ENCODE measurements around the gene CNST. TPM values are rescaled to one million over a fixed set of nuclear protein-coding genes. Genes with fewer than 3 reads are reported as not detected.
A peak's percentile ranks its signal among the peaks of the same experiment; 100 is the strongest.

Gene CNST
- total and polyA plus RNA-seq, 2 of the 13 experiments (the other 11 are each of a cell fraction or from before 2014, with no cell fraction given): 6.3 to 12.4 TPM

GRCh38 chr1:246566128-246566812, at the start of gene CNST, which contains the start of gene TFB2M (continued):
- no peak for TF ChIP-seq ZC3H4 (CRISPR knock-in tag; IDR thresholded peaks at IDR 0.05; ENCODE audit: borderline replicate concordance)
- no peak for TF ChIP-seq ATF7 (IDR thresholded peaks at IDR 0.05)
- TF ChIP-seq ATF7 (CRISPR knock-in tag; IDR thresholded peaks at IDR 0.05): no peak
- no peak for TF ChIP-seq TMF1 (CRISPR knock-in tag; IDR thresholded peaks at IDR 0.05; ENCODE audit: low read depth)
- no peak for TF ChIP-seq ZBTB10 (CRISPR knock-in tag; IDR thresholded peaks at IDR 0.05; ENCODE audit: borderline replicate concordance)
- TF ChIP-seq ZNF33A (CRISPR knock-in tag; IDR thresholded peaks at IDR 0.05; ENCODE audit: borderline replicate concordance): no peak
- TF ChIP-seq THAP9 (CRISPR knock-in tag; IDR thresholded peaks at IDR 0.05; ENCODE audit: borderline replicate concordance): peak; percentile 93
- TF ChIP-seq SP4 (CRISPR knock-in tag; IDR thresholded peaks at IDR 0.05): peak; percentile 63; the same call in 1 of the 2 replicates
- peak; percentile 16; the same call in 1 of the 2 replicates for TF ChIP-seq ZNF331 (CRISPR knock-in tag; IDR thresholded peaks at IDR 0.05)
- TF ChIP-seq BCL3 (CRISPR knock-in tag; IDR thresholded peaks at IDR 0.05): no peak; the same call in 1 of the 2 replicates
- no peak for TF ChIP-seq HDAC6 (IDR thresholded peaks at IDR 0.05; ENCODE audit: low read depth, low read length)
- peak; percentile 72 to 80 for TF ChIP-seq POLR2A (IDR thresholded peaks at IDR 0.05; ENCODE audit: insufficient read depth in 1 of 2, low read depth in 2 of 2, low read length in 2 of 2)
- peak; percentile 65; the same call in 1 of the 2 replicates for TF ChIP-seq KDM3A (CRISPR knock-in tag; IDR thresholded peaks at IDR 0.05; ENCODE audit: low read depth)
- TF ChIP-seq ZNF768 (CRISPR knock-in tag; IDR thresholded peaks at IDR 0.05): no peak; the same call in 1 of the 2 replicates
- peak; percentile 58; the same call in 1 of the 2 replicates for TF ChIP-seq EEA1 (CRISPR knock-in tag; IDR thresholded peaks at IDR 0.05; ENCODE audit: borderline replicate concordance)
- TF ChIP-seq ZNF670 (CRISPR knock-in tag; IDR thresholded peaks at IDR 0.05; ENCODE audit: borderline replicate concordance): no peak
- TF ChIP-seq NCOA5 (CRISPR knock-in tag; IDR thresholded peaks at IDR 0.05): no peak
- TF ChIP-seq SETDB1 (CRISPR knock-in tag; IDR thresholded peaks at IDR 0.05; ENCODE audit: borderline replicate concordance): no peak
- peak; percentile 43; the same call in 1 of the 2 replicates for TF ChIP-seq TFDP1 (CRISPR knock-in tag; IDR thresholded peaks at IDR 0.05; ENCODE audit: borderline replicate concordance)
- TF ChIP-seq ZSCAN21 (CRISPR knock-in tag; IDR thresholded peaks at IDR 0.05; ENCODE audit: borderline replicate concordance): no peak; the same call in 1 of the 2 replicates
- peak; percentile 72; the same call in 1 of the 2 replicates for TF ChIP-seq MYPOP (CRISPR knock-in tag; IDR thresholded peaks at IDR 0.05)

All from HepG2 (cell line).